ENCODE measurements around the gene PDAP1. TPM values are rescaled to one million over a fixed set of nuclear protein-coding genes. Genes with fewer than 3 reads are reported as not detected.

Gene PDAP1
- total and polyA plus RNA-seq, 9 of the 15 experiments (the other 6 are each of a cell fraction or from before 2014, with no cell fraction given): 10.2 to 315 (median 129) TPM

- TF ChIP-seq CUX1 (CRISPR knock-in tag; IDR thresholded peaks at IDR 0.05): no peak
- TF ChIP-seq MAFF (IDR thresholded peaks at IDR 0.05; ENCODE audit: low read length): no peak
- no peak; the same call in 1 of the 2 replicates for TF ChIP-seq ZNF511 (CRISPR knock-in tag; IDR thresholded peaks at IDR 0.05)
- TF ChIP-seq SP2 (IDR thresholded peaks at IDR 0.05; ENCODE audit: extremely low read depth, low read depth, low read length, poor library complexity, severe bottlenecking): no peak
- TF ChIP-seq GTF3C2 (IDR thresholded peaks at IDR 0.05; ENCODE audit: borderline replicate concordance, extremely low read depth, insufficient read length): no peak
- TF ChIP-seq TBP (optimal IDR thresholded peaks at IDR 0.05; ENCODE audit: low read depth, low read length): peak; percentile 33
These were observed 33.2 kb downstream of the PDAP1 start (continued) for GRCh38 chr7:99375070-99375807.

All from K562 (cell line).